22Rv1 (cell line): Measurements from ENCODE around the gene KCNIP4.

Experiments
- CTCF ChIP-seq: fragments of 450-650 bp; IDR thresholded peaks from 2 replicates; pipeline ENCODE4 v1.5.1; 2017; ENCODE audit warnings: mild to moderate bottlenecking
- ZFX ChIP-seq: fragments of 450-650 bp; IDR thresholded peaks from 2 replicates; pipeline ENCODE4 v1.6.1; 2017; ENCODE audit warnings: antibody characterized with exemption, borderline replicate concordance

GRCh38 chr4:21327976-21328700 is 620.4 kb downstream of the KCNIP4 start:
- TF ChIP-seq CTCF: no peak
- TF ChIP-seq ZFX: no peak
